Lung (tissue), 12 donors: Measurements from ENCODE around the gene LSM4. TPM values are rescaled to one million over a fixed set of nuclear protein-coding genes. Genes with fewer than 3 reads are reported as not detected.
"Not testable (repeated sequence)": the region's sequence is repeated elsewhere in the genome, so short reads cannot be mapped to it uniquely, and the experiment has no call there.

Experiments
- ATAC-seq: fragments of 200-7000 bp; cut with Tn5 transposase; one replicate; pipeline ENCODE4 v1.9.1; 2020; ENCODE audit warnings: moderate number of reproducible peaks; ENCODE audit not compliant: insufficient read depth, low FRiP score
- DNase-seq, 3 donors: peaks; one replicate each; pipeline ENCODE4 v3.0.0-alpha.2; 2013 to 2017
- H3K27ac ChIP-seq, 2 donors: one replicate each; pipeline ENCODE4 v1.5.1; 2013; ENCODE audit warnings: mild to moderate bottlenecking in 2 of 2, moderate library complexity in 2 of 2, control low read depth in 1 of 2, inconsistent platforms in 1 of 2, low read depth in 1 of 2, low read length in 1 of 2
- H3K27me3 ChIP-seq, 3 donors: one replicate each; pipeline ENCODE4 v1.5.1; 2013; ENCODE audit warnings: low read length in 2 of 3; ENCODE audit not compliant: control insufficient read depth in 3 of 3, insufficient read depth in 3 of 3
- H3K36me3 ChIP-seq, 4 donors: one replicate each; pipeline ENCODE4 v1.5.1; 2013; ENCODE audit warnings: low read length in 4 of 4, mild to moderate bottlenecking in 1 of 4, moderate library complexity in 1 of 4; ENCODE audit not compliant: control insufficient read depth in 4 of 4, insufficient read depth in 4 of 4
- H3K4me1 ChIP-seq, 5 donors: one replicate each; pipeline ENCODE4 v1.5.1; 2013; ENCODE audit warnings: low read length in 5 of 5, mild to moderate bottlenecking in 2 of 5, moderate library complexity in 1 of 5; ENCODE audit not compliant: control insufficient read depth in 5 of 5, insufficient read depth in 5 of 5
- H3K4me3 ChIP-seq: one replicate; pipeline ENCODE4 v1.5.1; 2013; ENCODE audit warnings: mild to moderate bottlenecking, control low read depth, moderate library complexity
- H3K9ac ChIP-seq, 2 donors: one replicate each; pipeline ENCODE4 v1.5.1; 2013; ENCODE audit warnings: low read length in 2 of 2, control low read depth in 1 of 2; ENCODE audit not compliant: insufficient read depth in 1 of 2
- H3K9me3 ChIP-seq, 4 donors: one replicate each; pipeline ENCODE4 v1.5.1; 2013; ENCODE audit warnings: low read length in 3 of 4, mild to moderate bottlenecking in 1 of 4, moderate library complexity in 1 of 4; ENCODE audit not compliant: control insufficient read depth in 4 of 4, insufficient read depth in 3 of 4
- WGBS, 2 donors: extraction: QIAGEN DNeasy Blood & Tissue Kit; methylation state at CpG; one replicate each; pipeline ENCODE4 v1.1.7; 2013; 5-methylcytosine and 5-hydroxymethylcytosine counted together
- polyA plus RNA-seq, 2 donors: library from polyadenylated mRNA; stranded (reverse); fragments of 200-250 nt; gene quantifications; one replicate each; pipeline ENCODE4 v1.2.1, GENCODE V29; 2013
- total RNA-seq, 2 donors: library from RNA; depleted of rRNA in 1 of 2; stranded (reverse); fragments of >200 nt in 1 of 2; gene quantifications; one replicate each; pipeline ENCODE4 v1.2.1, GENCODE V29; 2014 to 2021
- TF ChIP-seq, protein P1 (sequence below): IDR thresholded peaks from 2 replicates; pipeline ENCODE4 v1.5.1; 2012; ENCODE audit warnings: mild to moderate bottlenecking; ENCODE audit errors: control extremely low read depth, extremely low read depth
- donor health status: control.
- donor health status: control.
- donor health status: Bipolar disorder and iron deficiency.
- donor health status: healthy.
- donor health status: DM: yes; HTN: yes; CAD: no.

LSM4 gene
- total and polyA plus RNA-seq, 4 donors: 67.7 to 217 (median 114) TPM

DNA sequence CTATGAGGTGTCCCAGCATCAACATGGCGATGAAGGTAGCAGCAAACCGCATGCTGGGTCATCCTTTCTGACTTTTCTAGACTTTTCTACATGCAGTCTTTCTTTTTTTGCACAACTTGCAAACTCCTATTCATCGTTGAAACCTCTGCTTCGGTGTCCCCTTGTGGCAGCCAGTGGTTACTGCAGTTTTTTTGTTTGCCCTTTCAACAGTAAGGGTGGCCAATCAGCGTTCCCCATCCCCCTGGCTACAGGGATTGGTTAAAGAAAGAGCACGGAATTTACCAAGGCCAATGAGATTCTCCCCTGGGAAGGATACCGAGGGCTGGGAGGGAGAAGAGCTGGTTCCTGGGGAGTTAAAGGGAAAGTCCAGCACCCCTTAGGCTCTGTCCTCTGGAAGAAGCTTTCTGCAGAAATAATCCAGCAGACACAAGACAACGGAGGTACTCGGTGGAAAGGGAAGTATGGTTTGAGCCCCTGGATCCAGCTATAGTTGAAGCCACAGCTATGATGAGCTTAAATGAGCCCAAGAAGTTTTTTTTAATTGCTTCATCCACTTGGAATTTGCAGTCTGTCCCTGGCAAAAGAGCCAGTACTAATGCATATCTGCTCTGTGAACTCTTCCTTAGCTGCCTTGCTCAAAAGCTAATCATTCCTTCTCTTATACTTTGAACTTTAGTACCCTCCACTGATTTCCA, 5.6 kb upstream of the LSM4 start:
- Histone ChIP-seq H3K27ac (peak overlapping the region; percentile 55 to 65), H3K36me3 (no peaks in the 10 kb centered on the region), H3K4me1 (peaks cover 0 to 14% (median 1%) of the 10 kb centered on the region in 5 donors), H3K27me3 (no peaks in the 10 kb centered on the region), H3K4me3 (no peak overlapping the region), H3K9me3 (no peaks in the 10 kb centered on the region), H3K9ac (peak overlapping the region in 1 of 2 donors; percentile 85)
- ATAC-seq (peak; percentile 98), DNase-seq (peak; percentile 96 to 99 (median 99))
- TF ChIP-seq, protein P1, sequence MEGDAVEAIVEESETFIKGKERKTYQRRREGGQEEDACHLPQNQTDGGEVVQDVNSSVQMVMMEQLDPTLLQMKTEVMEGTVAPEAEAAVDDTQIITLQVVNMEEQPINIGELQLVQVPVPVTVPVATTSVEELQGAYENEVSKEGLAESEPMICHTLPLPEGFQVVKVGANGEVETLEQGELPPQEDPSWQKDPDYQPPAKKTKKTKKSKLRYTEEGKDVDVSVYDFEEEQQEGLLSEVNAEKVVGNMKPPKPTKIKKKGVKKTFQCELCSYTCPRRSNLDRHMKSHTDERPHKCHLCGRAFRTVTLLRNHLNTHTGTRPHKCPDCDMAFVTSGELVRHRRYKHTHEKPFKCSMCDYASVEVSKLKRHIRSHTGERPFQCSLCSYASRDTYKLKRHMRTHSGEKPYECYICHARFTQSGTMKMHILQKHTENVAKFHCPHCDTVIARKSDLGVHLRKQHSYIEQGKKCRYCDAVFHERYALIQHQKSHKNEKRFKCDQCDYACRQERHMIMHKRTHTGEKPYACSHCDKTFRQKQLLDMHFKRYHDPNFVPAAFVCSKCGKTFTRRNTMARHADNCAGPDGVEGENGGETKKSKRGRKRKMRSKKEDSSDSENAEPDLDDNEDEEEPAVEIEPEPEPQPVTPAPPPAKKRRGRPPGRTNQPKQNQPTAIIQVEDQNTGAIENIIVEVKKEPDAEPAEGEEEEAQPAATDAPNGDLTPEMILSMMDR: peak; percentile 95
- 2 to 3% methylated on average over 9 of the region's 9 CpGs for WGBS, 2 donors

DNA sequence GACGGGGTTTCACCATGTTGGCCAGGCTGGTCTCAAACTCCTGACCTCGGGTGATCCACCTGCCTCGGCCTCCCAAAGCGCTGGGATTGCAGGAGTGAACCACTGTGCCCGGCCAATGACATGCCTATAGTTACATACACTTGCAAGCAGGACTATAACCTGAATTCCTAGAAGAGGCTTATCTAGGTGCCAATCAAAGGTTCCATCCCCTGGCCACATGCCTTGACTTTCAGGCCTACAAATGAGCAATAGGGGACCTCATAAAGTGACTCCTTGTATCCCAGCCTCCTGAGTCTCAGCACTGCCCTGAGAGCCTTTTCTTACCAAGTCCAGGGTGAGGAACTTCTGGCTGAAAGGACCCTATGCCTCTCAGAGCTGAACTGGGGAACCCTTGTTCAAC, 3.9 kb upstream of the LSM4 start:
- WGBS, 2 donors: 91 to 93% methylated on average over 5 of the region's 5 CpGs
- ATAC-seq: no peak

DNA sequence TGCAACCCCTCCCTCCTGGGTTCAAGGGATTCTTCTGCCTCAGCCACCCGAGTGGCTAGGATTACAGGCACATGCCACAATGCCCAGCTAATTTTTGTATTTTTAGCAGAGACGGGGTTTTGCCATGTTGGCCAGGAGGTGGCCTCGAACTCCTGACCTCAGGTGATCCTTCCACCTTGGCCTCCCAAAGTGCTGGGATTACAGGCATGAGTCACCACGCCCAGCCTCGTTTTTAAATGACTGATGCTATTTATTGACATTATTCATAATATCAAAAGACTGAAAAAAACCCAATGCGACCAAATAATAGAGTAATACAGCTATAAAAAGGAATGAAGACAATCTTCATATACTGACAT, 1.5 kb upstream of the LSM4 start:
- DNase-seq, ATAC-seq, H3K27me3 ChIP-seq, H3K36me3 ChIP-seq, H3K9me3 ChIP-seq, H3K4me3 ChIP-seq, H3K9ac ChIP-seq: not testable (repeated sequence)
- peak overlapping the region in 1 of 2 donors; percentile 93 for H3K27ac ChIP-seq
- WGBS, 2 donors: 57 to 59% methylated on average over 6 of the region's 6 CpGs
- peaks cover 4 to 36% (median 15%) of the 10 kb centered on the region in 5 donors for H3K4me1 ChIP-seq

More for the DNA sequence above, 3.9 kb upstream of the LSM4 start:
- H3K9me3 ChIP-seq: no peaks in the 10 kb centered on the region
- no peak overlapping the region for H3K27ac ChIP-seq
- no peaks in the 10 kb centered on the region for H3K36me3 ChIP-seq
- no peak overlapping the region for H3K9ac ChIP-seq
- TF ChIP-seq, protein P1: no peak
- H3K27me3 ChIP-seq: no peaks in the 10 kb centered on the region
- DNase-seq: no peak
- no peak overlapping the region for H3K4me3 ChIP-seq
- H3K4me1 ChIP-seq: peaks cover 2 to 26% (median 6%) of the 10 kb centered on the region in 5 donors

DNA sequence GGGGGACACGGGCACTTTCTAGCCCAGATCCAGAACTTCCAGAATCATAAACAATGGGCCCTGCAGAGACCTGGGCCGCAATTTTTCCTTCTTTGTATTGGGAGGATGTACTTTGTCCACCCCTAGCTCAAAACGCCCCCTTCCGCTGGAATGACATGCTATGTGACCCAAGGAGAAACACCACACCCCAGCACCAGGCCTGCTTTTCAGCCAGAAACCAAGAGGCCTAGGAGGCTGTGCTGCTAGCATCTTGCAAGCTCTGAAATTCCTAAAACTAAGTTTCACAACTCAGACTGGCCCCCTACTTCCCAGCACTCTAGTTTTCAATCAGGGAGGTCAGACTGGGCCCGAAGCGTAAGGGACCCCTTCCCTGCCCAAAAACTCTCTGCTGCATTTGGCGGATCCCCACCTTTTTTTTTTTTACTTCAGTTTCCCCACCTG, 538 bp downstream of the LSM4 start:
- H3K36me3 ChIP-seq: no peaks in the 10 kb centered on the region
- peak overlapping the region; percentile 92 to 98 for H3K27ac ChIP-seq
- DNase-seq (peak; percentile 71 to 78 (median 73)), ATAC-seq (no peak)
- no peaks in the 10 kb centered on the region for H3K27me3 ChIP-seq
- TF ChIP-seq, protein P1: no peak
- peak overlapping the region; percentile 78 for H3K4me3 ChIP-seq
- WGBS, 2 donors: 1 to 2% methylated on average over 7 of the region's 7 CpGs
- H3K4me1 ChIP-seq: peaks cover 4 to 28% (median 15%) of the 10 kb centered on the region in 5 donors
- H3K9me3 ChIP-seq: no peaks in the 10 kb centered on the region
- peak overlapping the region; percentile 78 to 91 for H3K9ac ChIP-seq
